Measurements from ENCODE around the gene BANF2.

GRCh38 chr20:17759449-17759848 lies 59.7 kb downstream of the BANF2 start:
- TF ChIP-seq CTCF (IDR thresholded peaks at IDR 0.05) = no peak
- TF ChIP-seq POLR2A (IDR thresholded peaks at IDR 0.05) = no peak

Measured in ovary (tissue), 3 donors.